ENCODE results near the gene HEPACAM2. TPM values are rescaled to one million over a fixed set of nuclear protein-coding genes. Genes with fewer than 3 reads are reported as not detected.

HEPACAM2 gene
- polyA plus RNA-seq, 2 of the 4 experiments (the other 2 are of a cell fraction): 0.05 TPM; not detected in 1

DNA sequence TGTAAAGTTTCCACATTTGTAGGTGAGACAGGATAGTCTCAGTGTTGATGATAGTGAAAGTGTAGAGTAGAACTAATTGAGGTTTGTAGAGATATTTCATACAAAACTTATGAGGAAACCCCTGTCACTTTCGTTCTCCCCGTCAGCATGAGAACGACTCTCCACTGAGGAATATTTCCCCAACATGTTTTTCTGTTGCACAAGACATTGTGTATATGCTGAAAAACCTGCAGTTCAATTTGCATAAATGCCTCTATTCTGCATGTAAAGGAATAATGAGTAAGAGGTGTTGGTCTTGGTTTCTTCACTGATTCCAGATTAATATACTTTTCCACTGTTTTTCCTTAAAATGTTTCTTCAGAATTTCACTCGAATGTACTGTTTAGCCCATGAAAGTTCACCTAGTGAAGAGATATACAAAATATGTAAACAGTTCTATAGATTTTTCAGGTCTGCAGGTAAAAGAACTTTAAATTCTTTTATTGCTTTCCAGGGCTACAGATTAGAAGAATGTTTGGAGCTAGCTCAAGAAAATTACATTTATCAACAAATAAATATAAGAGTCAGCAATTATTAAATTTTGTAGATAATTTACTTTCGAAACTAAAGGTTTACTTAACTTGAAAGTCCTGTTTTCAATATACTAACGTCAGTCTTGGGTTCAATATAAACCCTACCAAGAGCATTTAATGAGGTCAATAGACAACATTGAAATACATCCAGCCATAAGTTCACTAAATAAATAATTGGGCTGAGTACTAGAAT, 37.2 kb downstream of the HEPACAM2 start:
- ChIA-PET POLR2A (no interaction called here), CTCF (no interaction called here)
- DNase-seq (ENCODE audit: low read depth in 1 of 2, low spot score in 1 of 2) (no peak), FAIRE-seq (no peak), ATAC-seq (no peak)
- H3K4me2 ChIP-seq: no peak overlapping the region
- no peak overlapping the region for H3K4me3 ChIP-seq
- H3K27ac ChIP-seq: no peak overlapping the region
- 25% methylated on average over 6 of the region's 6 CpGs for WGBS (ENCODE audit: missing lambda C conversion rate)
- H3K9me3 ChIP-seq: no peaks in the 10 kb centered on the region
- TF ChIP-seq MAFK (IDR thresholded peaks at IDR 0.05; ENCODE audit: partially characterized antibody): peak; percentile 63
- peak; percentile 54; the same call in 1 of the 2 replicates for TF ChIP-seq CBX8 (IDR thresholded peaks at IDR 0.05)
- no peak for TF ChIP-seq ZSCAN20 (CRISPR knock-in tag; IDR thresholded peaks at IDR 0.05)
- no peaks in the 10 kb centered on the region for H3K4me1 ChIP-seq

DNA sequence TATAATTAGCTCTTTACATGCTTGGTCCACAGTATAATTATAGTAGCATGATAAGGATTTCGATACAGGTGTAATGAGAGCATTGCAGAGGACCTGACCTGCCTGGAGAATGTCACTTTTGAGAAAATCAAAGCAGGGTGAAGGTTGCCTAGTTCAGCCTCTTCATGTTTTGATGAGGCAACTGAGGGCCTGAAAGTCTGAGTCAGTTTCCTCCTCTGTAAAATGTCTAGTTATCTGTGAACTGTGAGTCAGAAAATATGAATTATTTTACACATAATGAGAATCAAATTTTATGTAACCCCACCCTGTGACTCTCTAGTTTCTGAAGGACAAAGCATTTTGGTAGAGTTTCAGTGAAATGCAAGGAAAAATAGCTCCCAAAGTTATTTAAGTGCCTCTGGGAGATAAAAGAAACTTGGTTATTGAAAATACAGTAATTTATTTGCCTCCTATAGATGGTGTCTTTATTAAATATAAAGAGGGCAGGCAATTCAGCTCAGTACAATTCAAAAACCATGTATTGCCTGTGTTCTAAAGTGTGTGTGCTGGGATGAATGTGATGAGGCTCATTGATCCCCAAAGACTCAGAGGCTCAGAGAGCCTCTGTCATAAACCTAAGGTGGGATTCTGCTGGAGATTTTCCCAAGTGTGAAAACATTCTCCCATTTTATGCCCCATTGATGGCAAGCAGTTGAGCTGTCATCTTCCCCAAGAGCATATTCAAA, 40.8 kb downstream of the HEPACAM2 start:
- ATAC-seq (no peak), FAIRE-seq (no peak), DNase-seq (ENCODE audit: low read depth in 1 of 2, low spot score in 1 of 2) (no peak)
- Histone ChIP-seq H3K27ac (no peak overlapping the region), H3K4me2 (no peak overlapping the region), H3K4me3 (no peak overlapping the region), H3K9me3 (no peaks in the 10 kb centered on the region), H3K4me1 (no peaks in the 10 kb centered on the region)
- 0% methylated on average over 1 of the region's 1 CpG for WGBS (ENCODE audit: missing lambda C conversion rate)
- no peak for TF ChIP-seq FOSB (CRISPR knock-in tag; IDR thresholded peaks at IDR 0.05)
- POLR2A ChIA-PET: no interaction called here
- CTCF ChIA-PET: no interaction called here

DNA sequence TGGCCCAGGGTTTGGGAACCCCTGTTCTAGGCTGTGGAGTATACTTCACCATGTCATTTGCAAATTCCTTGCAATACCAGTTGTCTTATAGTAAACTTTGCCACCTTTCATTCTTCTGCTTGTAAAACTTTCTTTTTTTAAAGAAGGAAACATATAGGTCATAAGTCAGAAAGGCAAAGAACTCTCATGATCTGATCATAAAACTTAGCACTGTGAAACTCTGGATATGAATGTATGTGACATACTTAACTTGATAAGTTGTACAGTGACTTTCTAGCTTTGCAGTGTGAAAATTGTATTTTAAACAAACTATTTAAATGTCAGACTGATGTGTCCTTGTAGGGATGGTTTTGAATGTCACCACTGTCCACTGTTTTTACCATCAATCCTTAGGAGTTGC, 47.1 kb downstream of the HEPACAM2 start:
- Histone ChIP-seq H3K4me3 (no peak overlapping the region), H3K9me3 (no peaks in the 10 kb centered on the region), H3K4me1 (no peaks in the 10 kb centered on the region), H3K4me2 (no peak overlapping the region), H3K27ac (no peak overlapping the region)
- DNase-seq (ENCODE audit: low read depth in 1 of 2, low spot score in 1 of 2): no peak
- TF ChIP-seq HEYL (CRISPR knock-in tag; IDR thresholded peaks at IDR 0.05) (no peak), HOXB5 (CRISPR knock-in tag; IDR thresholded peaks at IDR 0.05) (no peak)
- TF ChIP-seq, protein P1, sequence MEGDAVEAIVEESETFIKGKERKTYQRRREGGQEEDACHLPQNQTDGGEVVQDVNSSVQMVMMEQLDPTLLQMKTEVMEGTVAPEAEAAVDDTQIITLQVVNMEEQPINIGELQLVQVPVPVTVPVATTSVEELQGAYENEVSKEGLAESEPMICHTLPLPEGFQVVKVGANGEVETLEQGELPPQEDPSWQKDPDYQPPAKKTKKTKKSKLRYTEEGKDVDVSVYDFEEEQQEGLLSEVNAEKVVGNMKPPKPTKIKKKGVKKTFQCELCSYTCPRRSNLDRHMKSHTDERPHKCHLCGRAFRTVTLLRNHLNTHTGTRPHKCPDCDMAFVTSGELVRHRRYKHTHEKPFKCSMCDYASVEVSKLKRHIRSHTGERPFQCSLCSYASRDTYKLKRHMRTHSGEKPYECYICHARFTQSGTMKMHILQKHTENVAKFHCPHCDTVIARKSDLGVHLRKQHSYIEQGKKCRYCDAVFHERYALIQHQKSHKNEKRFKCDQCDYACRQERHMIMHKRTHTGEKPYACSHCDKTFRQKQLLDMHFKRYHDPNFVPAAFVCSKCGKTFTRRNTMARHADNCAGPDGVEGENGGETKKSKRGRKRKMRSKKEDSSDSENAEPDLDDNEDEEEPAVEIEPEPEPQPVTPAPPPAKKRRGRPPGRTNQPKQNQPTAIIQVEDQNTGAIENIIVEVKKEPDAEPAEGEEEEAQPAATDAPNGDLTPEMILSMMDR (IDR thresholded peaks at IDR 0.05): no peak
- ChIA-PET POLR2A (no interaction called here), CTCF (interaction anchor here (0.9 to 2.6 kb wide), 3 partner anchors 45 to 372 kb away, joined by 3 to 19 read pairs (median 3); no protein-coding TSS in a partner anchor)
- ATAC-seq: no peak
- no peak for FAIRE-seq

DNA sequence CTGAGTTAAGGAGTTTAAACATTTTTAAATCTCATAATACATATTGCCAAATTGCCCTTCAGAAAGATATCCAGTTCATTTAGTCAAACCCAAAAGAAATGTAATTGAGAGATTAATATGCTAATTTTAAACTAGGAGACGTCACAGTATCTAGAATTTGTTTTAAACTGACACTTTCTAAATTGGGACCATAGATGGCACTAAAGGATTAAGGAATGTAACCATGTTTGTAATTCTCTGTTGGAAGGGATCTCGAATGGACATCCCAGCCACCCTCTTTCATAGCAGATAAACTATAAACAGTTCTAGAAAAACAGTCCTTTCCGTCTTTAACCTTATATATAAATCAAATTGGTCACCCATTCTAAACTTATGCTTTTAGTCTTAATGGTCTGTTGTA, 48.1 kb downstream of the HEPACAM2 start:
- Histone ChIP-seq H3K4me1 (no peaks in the 10 kb centered on the region), H3K4me2 (no peak overlapping the region), H3K4me3 (no peak overlapping the region), H3K9me3 (no peaks in the 10 kb centered on the region), H3K27ac (no peak overlapping the region)
- CTCF ChIA-PET: interaction anchor here (0.9 to 2.6 kb wide), 3 partner anchors 46 to 373 kb away, joined by 3 to 19 read pairs (median 3); no protein-coding TSS in a partner anchor
- WGBS (ENCODE audit: missing lambda C conversion rate): 2% methylated on average over 3 of the region's 3 CpGs
- POLR2A ChIA-PET: no interaction called here
- DNase-seq (ENCODE audit: low read depth in 1 of 2, low spot score in 1 of 2) (peak; percentile 3 to 5), ATAC-seq (no peak), FAIRE-seq (peak; percentile 28)
- TF ChIP-seq BCL3 (IDR thresholded peaks at IDR 0.05): no peak
- TF ChIP-seq TFCP2L1 (CRISPR knock-in tag; IDR thresholded peaks at IDR 0.05): no peak
- TF ChIP-seq RARB (CRISPR knock-in tag; IDR thresholded peaks at IDR 0.05): no peak
- TF ChIP-seq RAD21 (conservative IDR thresholded peaks at IDR 0.05 in 1 of 2, IDR thresholded peaks at IDR 0.05 in 1 of 2): peak; percentile 40 to 44; a peak in 4 of 5 replicates
- TF ChIP-seq, protein P2, sequence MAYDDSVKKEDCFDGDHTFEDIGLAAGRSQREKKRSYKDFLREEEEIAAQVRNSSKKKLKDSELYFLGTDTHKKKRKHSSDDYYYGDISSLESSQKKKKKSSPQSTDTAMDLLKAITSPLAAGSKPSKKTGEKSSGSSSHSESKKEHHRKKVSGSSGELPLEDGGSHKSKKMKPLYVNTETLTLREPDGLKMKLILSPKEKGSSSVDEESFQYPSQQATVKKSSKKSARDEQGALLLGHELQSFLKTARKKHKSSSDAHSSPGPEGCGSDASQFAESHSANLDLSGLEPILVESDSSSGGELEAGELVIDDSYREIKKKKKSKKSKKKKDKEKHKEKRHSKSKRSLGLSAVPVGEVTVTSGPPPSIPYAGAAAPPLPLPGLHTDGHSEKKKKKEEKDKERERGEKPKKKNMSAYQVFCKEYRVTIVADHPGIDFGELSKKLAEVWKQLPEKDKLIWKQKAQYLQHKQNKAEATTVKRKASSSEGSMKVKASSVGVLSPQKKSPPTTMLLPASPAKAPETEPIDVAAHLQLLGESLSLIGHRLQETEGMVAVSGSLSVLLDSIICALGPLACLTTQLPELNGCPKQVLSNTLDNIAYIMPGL (CRISPR knock-in tag; IDR thresholded peaks at IDR 0.05; ENCODE audit: borderline replicate concordance): no peak
- no peak for TF ChIP-seq ELK1 (IDR thresholded peaks at IDR 0.05; ENCODE audit: low read depth, low read length)
- TF ChIP-seq, protein P3, sequence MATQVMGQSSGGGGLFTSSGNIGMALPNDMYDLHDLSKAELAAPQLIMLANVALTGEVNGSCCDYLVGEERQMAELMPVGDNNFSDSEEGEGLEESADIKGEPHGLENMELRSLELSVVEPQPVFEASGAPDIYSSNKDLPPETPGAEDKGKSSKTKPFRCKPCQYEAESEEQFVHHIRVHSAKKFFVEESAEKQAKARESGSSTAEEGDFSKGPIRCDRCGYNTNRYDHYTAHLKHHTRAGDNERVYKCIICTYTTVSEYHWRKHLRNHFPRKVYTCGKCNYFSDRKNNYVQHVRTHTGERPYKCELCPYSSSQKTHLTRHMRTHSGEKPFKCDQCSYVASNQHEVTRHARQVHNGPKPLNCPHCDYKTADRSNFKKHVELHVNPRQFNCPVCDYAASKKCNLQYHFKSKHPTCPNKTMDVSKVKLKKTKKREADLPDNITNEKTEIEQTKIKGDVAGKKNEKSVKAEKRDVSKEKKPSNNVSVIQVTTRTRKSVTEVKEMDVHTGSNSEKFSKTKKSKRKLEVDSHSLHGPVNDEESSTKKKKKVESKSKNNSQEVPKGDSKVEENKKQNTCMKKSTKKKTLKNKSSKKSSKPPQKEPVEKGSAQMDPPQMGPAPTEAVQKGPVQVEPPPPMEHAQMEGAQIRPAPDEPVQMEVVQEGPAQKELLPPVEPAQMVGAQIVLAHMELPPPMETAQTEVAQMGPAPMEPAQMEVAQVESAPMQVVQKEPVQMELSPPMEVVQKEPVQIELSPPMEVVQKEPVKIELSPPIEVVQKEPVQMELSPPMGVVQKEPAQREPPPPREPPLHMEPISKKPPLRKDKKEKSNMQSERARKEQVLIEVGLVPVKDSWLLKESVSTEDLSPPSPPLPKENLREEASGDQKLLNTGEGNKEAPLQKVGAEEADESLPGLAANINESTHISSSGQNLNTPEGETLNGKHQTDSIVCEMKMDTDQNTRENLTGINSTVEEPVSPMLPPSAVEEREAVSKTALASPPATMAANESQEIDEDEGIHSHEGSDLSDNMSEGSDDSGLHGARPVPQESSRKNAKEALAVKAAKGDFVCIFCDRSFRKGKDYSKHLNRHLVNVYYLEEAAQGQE (IDR thresholded peaks at IDR 0.05): no peak
- TF ChIP-seq POLR2AphosphoS2 (conservative IDR thresholded peaks at IDR 0.05; ENCODE audit: low read length): no peak
- no peak for TF ChIP-seq HES2 (IDR thresholded peaks at IDR 0.05)
- TF ChIP-seq JUN (IDR thresholded peaks at IDR 0.05): no peak
